Cardiac muscle cell (in vitro differentiated cells and primary cell): ENCODE measurements around the gene KCNMA1. TPM values are rescaled to one million over a fixed set of nuclear protein-coding genes. Genes with fewer than 3 reads are reported as not detected.

Source experiments
- DNase-seq, 2 donors: peaks; one replicate each; pipeline versions ENCODE4 v3.0.0 to v3.0.0-alpha.2; 2010 to 2017; ENCODE audit warnings: low read depth in 1 of 2, low spot score in 1 of 2
- H3K27ac ChIP-seq: fragments of 200-600 bp; sonication (generic); 2 replicates; pipeline ENCODE4 v1.5.1; 2016
- H3K27me3 ChIP-seq: fragments of 200-600 bp; sonication (generic); 2 replicates; pipeline ENCODE4 v1.6.0; 2016; ENCODE audit warnings: control low read depth
- H3K36me3 ChIP-seq: fragments of 200-600 bp; sonication (generic); 2 replicates; pipeline ENCODE4 v1.5.1; 2016; ENCODE audit warnings: control low read depth
- H3K4me1 ChIP-seq: fragments of 200-600 bp; sonication (generic); 2 replicates; pipeline ENCODE4 v1.8.1; 2017; ENCODE audit warnings: low read depth, mild to moderate bottlenecking, mixed run types
- H3K4me3 ChIP-seq: fragments of 200-600 bp; sonication (generic); 2 replicates; pipeline ENCODE4 v1.5.1; 2016; ENCODE audit warnings: mild to moderate bottlenecking
- H3K9me3 ChIP-seq: fragments of 200-600 bp; sonication (generic); 2 replicates; pipeline ENCODE4 v1.5.1; 2017; ENCODE audit warnings: low read depth, mild to moderate bottlenecking, control low read depth
- CTCF ChIP-seq: IDR thresholded peaks from 2 replicates; pipeline ENCODE4 v1.5.1; 2012; ENCODE audit warnings: low read depth, mild to moderate bottlenecking, low read length
- polyA plus RNA-seq: library from polyadenylated mRNA; unstranded; fragments of >200 nt; fragmentation: Nextera tagmentation; extraction: Ambion mirVana; gene quantifications from 2 replicates; pipeline ENCODE4 v1.2.1, GENCODE V29; 2016
- total RNA-seq: library from RNA; depleted of rRNA; stranded (reverse); fragments of >200 nt; gene quantifications from 2 replicates; pipeline ENCODE4 v1.2.3, GENCODE V29; 2016

The KCNMA1 gene
- total and polyA plus RNA-seq, 2 experiments from 2014 or later = 1.8 to 1.9 TPM

- H3K36me3 ChIP-seq = no peaks in the 10 kb centered on the region
- TF ChIP-seq CTCF = no peak
- H3K4me1 ChIP-seq = no peaks in the 10 kb centered on the region
- no peak for DNase-seq
- H3K27me3 ChIP-seq = peaks cover 3% of the 10 kb centered on the region
- no peak overlapping the region for H3K4me3 ChIP-seq
- no peak overlapping the region for H3K27ac ChIP-seq
- no peaks in the 10 kb centered on the region for H3K9me3 ChIP-seq
Measured at GRCh38 chr10:77028042-77028441, 609.6 kb downstream of the KCNMA1 start.

GRCh38 chr10:77027576-77027975 lies 610.0 kb downstream of the KCNMA1 start:
- Histone ChIP-seq H3K36me3 (no peaks in the 10 kb centered on the region), H3K27me3 (peaks cover 3% of the 10 kb centered on the region), H3K4me1 (no peaks in the 10 kb centered on the region), H3K9me3 (no peaks in the 10 kb centered on the region), H3K27ac (no peak overlapping the region), H3K4me3 (no peak overlapping the region)
- no peak for DNase-seq
- no peak for TF ChIP-seq CTCF

GRCh38 chr10:77027141-77027540 lies 610.5 kb downstream of the KCNMA1 start:
- H3K27ac ChIP-seq = no peak overlapping the region
- peaks cover 1% of the 10 kb centered on the region for H3K27me3 ChIP-seq
- no peak for TF ChIP-seq CTCF
- DNase-seq = no peak
- H3K9me3 ChIP-seq = no peaks in the 10 kb centered on the region
- no peaks in the 10 kb centered on the region for H3K36me3 ChIP-seq
- H3K4me3 ChIP-seq = no peak overlapping the region
- no peaks in the 10 kb centered on the region for H3K4me1 ChIP-seq

GRCh38 chr10:77026148-77026547 lies 611.5 kb downstream of the KCNMA1 start:
- Histone ChIP-seq H3K9me3 (no peaks in the 10 kb centered on the region), H3K27me3 (no peaks in the 10 kb centered on the region), H3K36me3 (no peaks in the 10 kb centered on the region), H3K4me3 (no peak overlapping the region), H3K27ac (no peak overlapping the region), H3K4me1 (no peaks in the 10 kb centered on the region)
- TF ChIP-seq CTCF = no peak
- DNase-seq = no peak

GRCh38 chr10:77024461-77024860 lies 613.1 kb downstream of the KCNMA1 start:
- Histone ChIP-seq H3K36me3 (no peaks in the 10 kb centered on the region), H3K27me3 (no peaks in the 10 kb centered on the region), H3K4me3 (no peak overlapping the region), H3K27ac (no peak overlapping the region), H3K4me1 (no peaks in the 10 kb centered on the region), H3K9me3 (no peaks in the 10 kb centered on the region)
- no peak for TF ChIP-seq CTCF
- no peak for DNase-seq

- no peaks in the 10 kb centered on the region for H3K27me3 ChIP-seq
- DNase-seq = no peak
- H3K36me3 ChIP-seq = no peaks in the 10 kb centered on the region
- H3K9me3 ChIP-seq = no peaks in the 10 kb centered on the region
- no peak for TF ChIP-seq CTCF
- H3K4me1 ChIP-seq = no peaks in the 10 kb centered on the region
- no peak overlapping the region for H3K4me3 ChIP-seq
- no peak overlapping the region for H3K27ac ChIP-seq
Measured at GRCh38 chr10:77023396-77023795, 614.2 kb downstream of the KCNMA1 start.
